ENCODE measurements around the gene HS6ST1. TPM values are rescaled to one million over a fixed set of nuclear protein-coding genes. Genes with fewer than 3 reads are reported as not detected.

The HS6ST1 gene
- total and polyA plus RNA-seq, 2 donors, result 16.9 to 40.0 TPM

GRCh38 chr2:128358941-128359731 lies 40.5 kb upstream of the HS6ST1 start:
- WGBS, result 92% methylated on average over 16 of the region's 16 CpGs
- H3K36me3 ChIP-seq (ENCODE audit: insufficient read depth), result no peaks in the 10 kb centered on the region
- no peak overlapping the region for H3K27ac ChIP-seq (ENCODE audit: low read depth)
- no peaks in the 10 kb centered on the region for H3K4me1 ChIP-seq (ENCODE audit: insufficient read depth)
- H3K4me3 ChIP-seq (ENCODE audit: low read depth, low read length), result no peak overlapping the region
- DNase-seq (ENCODE audit: extremely low spot score), result no peak

- DNase-seq (ENCODE audit: extremely low spot score), result no peak
Observed at GRCh38 chr2:128357506-128358370, 39.1 kb upstream of the HS6ST1 start.

GRCh38 chr2:128356127-128356526 lies 37.5 kb upstream of the HS6ST1 start:
- Histone ChIP-seq H3K36me3 (ENCODE audit: insufficient read depth) (no peaks in the 10 kb centered on the region), H3K27ac (ENCODE audit: low read depth) (no peak overlapping the region), H3K4me3 (ENCODE audit: low read depth, low read length) (no peak overlapping the region), H3K4me1 (ENCODE audit: insufficient read depth) (no peaks in the 10 kb centered on the region)
- no peak for DNase-seq (ENCODE audit: extremely low spot score)
- 92% methylated on average over 2 of the region's 2 CpGs for WGBS

More at GRCh38 chr2:128357506-128358370, 39.1 kb upstream of the HS6ST1 start:
- no peaks in the 10 kb centered on the region for H3K36me3 ChIP-seq (ENCODE audit: insufficient read depth)
- no peak overlapping the region for H3K4me3 ChIP-seq (ENCODE audit: low read depth, low read length)
- no peaks in the 10 kb centered on the region for H3K4me1 ChIP-seq (ENCODE audit: insufficient read depth)
- 92% methylated on average over 12 of the region's 12 CpGs for WGBS
- no peak overlapping the region for H3K27ac ChIP-seq (ENCODE audit: low read depth)

GRCh38 chr2:128354726-128355470 lies 36.2 kb upstream of the HS6ST1 start:
- no peaks in the 10 kb centered on the region for H3K36me3 ChIP-seq (ENCODE audit: insufficient read depth)
- H3K27ac ChIP-seq (ENCODE audit: low read depth), result no peak overlapping the region
- no peak for DNase-seq (ENCODE audit: extremely low spot score)
- 77% methylated on average over 6 of the region's 6 CpGs for WGBS
- no peak overlapping the region for H3K4me3 ChIP-seq (ENCODE audit: low read depth, low read length)
- no peaks in the 10 kb centered on the region for H3K4me1 ChIP-seq (ENCODE audit: insufficient read depth)

GRCh38 chr2:128354161-128354560 lies 35.5 kb upstream of the HS6ST1 start:
- no peak for DNase-seq (ENCODE audit: extremely low spot score)
- Histone ChIP-seq H3K27ac (ENCODE audit: low read depth) (no peak overlapping the region), H3K4me1 (ENCODE audit: insufficient read depth) (no peaks in the 10 kb centered on the region), H3K4me3 (ENCODE audit: low read depth, low read length) (no peak overlapping the region), H3K36me3 (ENCODE audit: insufficient read depth) (no peaks in the 10 kb centered on the region)
- 96% methylated on average over 5 of the region's 5 CpGs for WGBS

GRCh38 chr2:128350736-128351135 lies 32.1 kb upstream of the HS6ST1 start:
- no peak overlapping the region for H3K27ac ChIP-seq (ENCODE audit: low read depth)
- no peaks in the 10 kb centered on the region for H3K4me1 ChIP-seq (ENCODE audit: insufficient read depth)
- H3K36me3 ChIP-seq (ENCODE audit: insufficient read depth), result no peaks in the 10 kb centered on the region
- no peak overlapping the region for H3K4me3 ChIP-seq (ENCODE audit: low read depth, low read length)
- DNase-seq (ENCODE audit: extremely low spot score), result no peak
- WGBS, result 75% methylated on average over 1 of the region's 1 CpG

- no peak for DNase-seq (ENCODE audit: extremely low spot score)
- Histone ChIP-seq H3K27ac (ENCODE audit: low read depth) (no peak overlapping the region), H3K4me3 (ENCODE audit: low read depth, low read length) (no peak overlapping the region), H3K4me1 (ENCODE audit: insufficient read depth) (no peaks in the 10 kb centered on the region), H3K36me3 (ENCODE audit: insufficient read depth) (no peaks in the 10 kb centered on the region)
- WGBS, result 47% methylated on average over 5 of the region's 5 CpGs
Observed at GRCh38 chr2:128348701-128349100, 30.0 kb upstream of the HS6ST1 start.

GRCh38 chr2:128347701-128348539 lies 29.3 kb upstream of the HS6ST1 start:
- H3K4me1 ChIP-seq (ENCODE audit: insufficient read depth), result no peaks in the 10 kb centered on the region
- no peak for DNase-seq (ENCODE audit: extremely low spot score)
- WGBS, result 35% methylated on average over 16 of the region's 16 CpGs
- H3K27ac ChIP-seq (ENCODE audit: low read depth), result no peak overlapping the region
- no peak overlapping the region for H3K4me3 ChIP-seq (ENCODE audit: low read depth, low read length)
- H3K36me3 ChIP-seq (ENCODE audit: insufficient read depth), result no peaks in the 10 kb centered on the region

- Histone ChIP-seq H3K36me3 (ENCODE audit: insufficient read depth) (no peaks in the 10 kb centered on the region), H3K27ac (ENCODE audit: low read depth) (no peak overlapping the region), H3K4me1 (ENCODE audit: insufficient read depth) (no peaks in the 10 kb centered on the region), H3K4me3 (ENCODE audit: low read depth, low read length) (no peak overlapping the region)
- 95% methylated on average over 14 of the region's 14 CpGs for WGBS
- no peak for DNase-seq (ENCODE audit: extremely low spot score)
Observed at GRCh38 chr2:128347171-128347558, 28.5 kb upstream of the HS6ST1 start.

GRCh38 chr2:128346291-128347170 lies 27.9 kb upstream of the HS6ST1 start:
- DNase-seq (ENCODE audit: extremely low spot score), result no peak
- no peak overlapping the region for H3K27ac ChIP-seq (ENCODE audit: low read depth)

GRCh38 chr2:128345436-128346165 lies 26.9 kb upstream of the HS6ST1 start:
- 97% methylated on average over 43 of the region's 43 CpGs for WGBS
- H3K36me3 ChIP-seq (ENCODE audit: insufficient read depth), result no peaks in the 10 kb centered on the region
- DNase-seq (ENCODE audit: extremely low spot score), result no peak
- no peak overlapping the region for H3K4me3 ChIP-seq (ENCODE audit: low read depth, low read length)
- H3K27ac ChIP-seq (ENCODE audit: low read depth), result no peak overlapping the region
- H3K4me1 ChIP-seq (ENCODE audit: insufficient read depth), result no peaks in the 10 kb centered on the region

More at GRCh38 chr2:128346291-128347170, 27.9 kb upstream of the HS6ST1 start:
- Histone ChIP-seq H3K4me3 (ENCODE audit: low read depth, low read length) (no peak overlapping the region), H3K36me3 (ENCODE audit: insufficient read depth) (no peaks in the 10 kb centered on the region), H3K4me1 (ENCODE audit: insufficient read depth) (no peaks in the 10 kb centered on the region)
- 93% methylated on average over 53 of the region's 53 CpGs for WGBS

GRCh38 chr2:128344101-128344500 lies 25.4 kb upstream of the HS6ST1 start:
- Histone ChIP-seq H3K4me1 (ENCODE audit: insufficient read depth) (no peaks in the 10 kb centered on the region), H3K27ac (ENCODE audit: low read depth) (no peak overlapping the region), H3K4me3 (ENCODE audit: low read depth, low read length) (no peak overlapping the region), H3K36me3 (ENCODE audit: insufficient read depth) (no peaks in the 10 kb centered on the region)
- WGBS, result 94% methylated on average over 3 of the region's 3 CpGs
- no peak for DNase-seq (ENCODE audit: extremely low spot score)
